Adrenal gland (tissue), 12 donors: ENCODE measurements around the gene SH3RF2. TPM values are rescaled to one million over a fixed set of nuclear protein-coding genes. Genes with fewer than 3 reads are reported as not detected.
A peak's percentile ranks its signal among the peaks of the same experiment; 100 is the strongest.

ENCODE experiments used
- DNase-seq, 7 donors: peaks; one replicate each; pipeline ENCODE4 v3.0.0-alpha.2; 2019 to 2020
- H3K27ac ChIP-seq, 5 donors: fragments of 200-600 bp; sonication (generic) in 4 of 5; 1 replicate in 3 of 5; 2 replicates in 2 of 5; pipeline versions ENCODE4 v1.5.1 to v1.8.0; 2016 to 2020; ENCODE audit warnings: mild to moderate bottlenecking in 1 of 5
- H3K27me3 ChIP-seq: fragments of 200-600 bp; 2 replicates; pipeline ENCODE4 v1.8.0; 2021
- H3K36me3 ChIP-seq, 2 donors: fragments of 200-600 bp; replicated peaks in 1 of 2; 1 replicate in 1 of 2; 2 replicates in 1 of 2; pipeline versions ENCODE4 v1.5.1 to v1.8.0; 2018 to 2022
- H3K4me1 ChIP-seq, 2 donors: fragments of 200-600 bp; replicated peaks in 1 of 2; 1 replicate in 1 of 2; 2 replicates in 1 of 2; pipeline versions ENCODE4 v1.5.1 to v1.8.0; 2018 to 2021
- H3K4me3 ChIP-seq, 4 donors: fragments of 200-600 bp; sonication (generic) in 3 of 4; one replicate each; pipeline ENCODE4 v1.5.1; 2016 to 2018
- H3K9me3 ChIP-seq, 3 donors: fragments of 200-600 bp; sonication (generic) in 1 of 3; replicated peaks in 1 of 3; 1 replicate in 2 of 3; 2 replicates in 1 of 3; pipeline versions ENCODE4 v1.5.1 to v1.8.0; 2016 to 2021
- CTCF ChIP-seq, 6 experiments: fragments of 450-650 bp in 4 of 6; fragments of 200-600 bp in 2 of 6; sonication (generic) in 1 of 6; IDR thresholded peaks; 1 replicate in 5 of 6; 2 replicates in 1 of 6; pipeline versions ENCODE4 v1.5.1 to v1.8.0; 2016 to 2021; ENCODE audit warnings: antibody characterized with exemption in 6 of 6, mild to moderate bottlenecking in 2 of 6, moderate library complexity in 1 of 6
- POLR2A ChIP-seq, 2 donors: fragments of 450-650 bp; IDR thresholded peaks; one replicate each; pipeline ENCODE4 v1.6.1; 2017; ENCODE audit warnings: antibody characterized with exemption in 2 of 2, mild to moderate bottlenecking in 2 of 2, moderate library complexity in 1 of 2
- WGBS, 4 donors: extraction: QIAGEN DNeasy Blood & Tissue Kit in 2 of 4; methylation state at CpG; one replicate each; pipeline versions ENCODE4 v1.1.5 to v1.1.7; 2013 to 2017; 5-methylcytosine and 5-hydroxymethylcytosine counted together
- intact Hi-C, 2 donors: fragments of 100-400 bp; cut with DNase I; formaldehyde crosslinking; loops; one replicate each; pipeline versions ENCODE4 v1.14.1 to v1.15.0; 2022 to 2023
- polyA plus RNA-seq, 3 donors: library from polyadenylated mRNA; stranded (reverse); fragments of 200-250 nt in 2 of 3; fragments of 350-450 nt in 1 of 3; fragmentation: Illumina TruSeq in 1 of 3; extraction: RNeasy Lipid Tissue Mini Kit (QIAGEN cat#74804) in 1 of 3; gene quantifications; one replicate each; pipeline ENCODE4 v1.2.3, GENCODE V29; 2013 to 2014
- total RNA-seq, 9 donors: library from RNA; depleted of rRNA in 4 of 9; stranded (reverse); fragments of >200 nt in 4 of 9; fragments of 120-200 nt in 1 of 9; fragmentation: NEBNext Ultra II Directional in 1 of 9; extraction: Animal tissue kit (Norgen Biotek cat#: 25700) in 1 of 9; gene quantifications; one replicate each; pipeline versions ENCODE4 v1.1.0 to v1.2.4, GENCODE V29; 2013 to 2023
- donor health status: healthy with polysubstance abuse.
- donor health status: Bipolar disorder and iron deficiency.
- donor health status: DM: yes; HTN: yes; CAD: no.
- donor health status: DM: no; HTN: no; CAD: no.
- donor health status: DM: no; HTN: no; CAD: no.
- donor health status: DM: yes; HTN: yes; CAD: no.

Gene SH3RF2
- total and polyA plus RNA-seq, 12 donors, result 0.60 to 3.8 (median 1.2) TPM

- TF ChIP-seq CTCF (IDR thresholded peaks at IDR 0.05) (no peak), POLR2A (IDR thresholded peaks at IDR 0.05) (no peak)
- 87 to 95% (median 93%) methylated on average over 2 of the region's 2 CpGs for WGBS, 4 donors
- Histone ChIP-seq H3K9me3 (no peaks in the 10 kb centered on the region), H3K27me3 (no peaks in the 10 kb centered on the region), H3K36me3 (no peaks in the 10 kb centered on the region), H3K4me1 (no peaks in the 10 kb centered on the region), H3K4me3 (no peak overlapping the region), H3K27ac (no peak overlapping the region)
- intact Hi-C loops, result no loop called here
- no peak for DNase-seq
These were observed 47.1 kb downstream of the SH3RF2 start for GRCh38 chr5:145983446-145983845.

GRCh38 chr5:145984072-145984471, 47.7 kb downstream of the SH3RF2 start:
- peak in 2 of 7 donors; percentile 6 to 26 for DNase-seq
- no peaks in the 10 kb centered on the region for H3K9me3 ChIP-seq
- H3K27me3 ChIP-seq, result no peaks in the 10 kb centered on the region
- no peaks in the 10 kb centered on the region for H3K4me1 ChIP-seq
- TF ChIP-seq CTCF (IDR thresholded peaks at IDR 0.05) (no peak), POLR2A (IDR thresholded peaks at IDR 0.05) (no peak)
- no peak overlapping the region for H3K27ac ChIP-seq
- WGBS, 4 donors, result 67 to 81% (median 76%) methylated on average over 2 of the region's 2 CpGs
- intact Hi-C loops, result no loop called here
- H3K4me3 ChIP-seq, result no peak overlapping the region
- H3K36me3 ChIP-seq, result no peaks in the 10 kb centered on the region

- no peak overlapping the region for H3K4me3 ChIP-seq
- no peak for DNase-seq
- no peak overlapping the region for H3K27ac ChIP-seq
- WGBS, 4 donors, result 75 to 100% (median 84%) methylated on average over 1 of the region's 1 CpG
- H3K36me3 ChIP-seq, result no peaks in the 10 kb centered on the region
- no peaks in the 10 kb centered on the region for H3K9me3 ChIP-seq
- TF ChIP-seq CTCF (IDR thresholded peaks at IDR 0.05), result no peak
- no peak for TF ChIP-seq POLR2A (IDR thresholded peaks at IDR 0.05)
- no peaks in the 10 kb centered on the region for H3K4me1 ChIP-seq
- H3K27me3 ChIP-seq, result no peaks in the 10 kb centered on the region
- intact Hi-C loops, result no loop called here
These were observed 51.5 kb downstream of the SH3RF2 start for GRCh38 chr5:145987856-145988255.

GRCh38 chr5:145988993-145989392, 52.6 kb downstream of the SH3RF2 start:
- no peaks in the 10 kb centered on the region for H3K36me3 ChIP-seq
- WGBS, 4 donors, result 74 to 93% (median 86%) methylated on average over 2 of the region's 2 CpGs
- H3K4me3 ChIP-seq, result no peak overlapping the region

More at GRCh38 chr5:145988993-145989392, 52.6 kb downstream of the SH3RF2 start:
- no peak overlapping the region for H3K27ac ChIP-seq
- no peaks in the 10 kb centered on the region for H3K4me1 ChIP-seq
- H3K9me3 ChIP-seq, result no peaks in the 10 kb centered on the region
- no peak for TF ChIP-seq POLR2A (IDR thresholded peaks at IDR 0.05)
- TF ChIP-seq CTCF (IDR thresholded peaks at IDR 0.05), result no peak
- no peaks in the 10 kb centered on the region for H3K27me3 ChIP-seq
- intact Hi-C loops, result no loop called here
- no peak for DNase-seq
